COR-L47 (cell line): Measurements from ENCODE around the gene FCHSD2.
"Not testable (repeated sequence)": the region's sequence is repeated elsewhere in the genome, so short reads cannot be mapped to it uniquely, and the experiment has no call there.

Source experiments
- DNase-seq: peaks from one replicate; lab custom pipeline; 2025; lab: John Stamatoyannopoulos, UW

FCHSD2 gene

GRCh38 chr11:73123892-73124291 lies 18.2 kb downstream of the FCHSD2 start:
- not testable (repeated sequence) for DNase-seq

- no peak for DNase-seq
Measured at GRCh38 chr11:73121692-73122091, 20.4 kb downstream of the FCHSD2 start.

DNA sequence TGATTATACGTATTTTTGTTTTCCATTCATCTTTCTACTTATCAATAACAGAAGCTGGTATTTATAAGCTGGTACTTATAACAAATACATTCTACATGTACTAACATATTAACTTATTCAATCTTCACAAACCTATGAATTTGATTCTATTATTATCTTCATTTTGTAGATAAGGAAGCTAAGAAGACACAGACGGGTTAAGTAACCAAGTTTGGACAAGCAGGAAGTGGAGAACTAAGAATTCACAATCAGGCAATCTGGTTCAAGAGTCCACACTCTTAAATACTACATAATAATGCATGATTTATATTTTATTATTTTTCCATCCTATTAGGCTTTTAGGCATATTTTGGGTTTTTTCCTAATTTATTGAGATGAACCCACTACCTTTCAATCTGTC lies 25.0 kb downstream of the FCHSD2 start:
- no peak for DNase-seq

DNA sequence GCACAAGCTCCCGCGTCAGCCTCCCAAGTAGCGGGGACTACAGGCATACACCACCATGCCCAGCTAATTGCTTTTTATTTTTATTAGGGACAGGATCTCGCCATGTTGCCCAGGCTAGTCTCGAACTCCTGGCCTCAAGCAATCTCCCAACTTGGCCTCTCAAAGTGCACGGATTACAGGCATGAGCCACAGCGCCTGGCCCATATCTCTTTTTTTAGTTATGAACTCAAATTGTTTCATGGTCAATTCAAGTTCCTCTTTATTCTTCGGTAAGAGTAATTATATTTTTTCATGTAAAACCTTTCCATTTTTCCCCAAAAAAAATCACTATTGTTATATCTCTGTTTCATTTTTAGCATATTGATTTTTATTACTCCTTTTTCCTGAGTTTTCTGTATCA lies 25.5 kb downstream of the FCHSD2 start:
- no peak for DNase-seq

DNA sequence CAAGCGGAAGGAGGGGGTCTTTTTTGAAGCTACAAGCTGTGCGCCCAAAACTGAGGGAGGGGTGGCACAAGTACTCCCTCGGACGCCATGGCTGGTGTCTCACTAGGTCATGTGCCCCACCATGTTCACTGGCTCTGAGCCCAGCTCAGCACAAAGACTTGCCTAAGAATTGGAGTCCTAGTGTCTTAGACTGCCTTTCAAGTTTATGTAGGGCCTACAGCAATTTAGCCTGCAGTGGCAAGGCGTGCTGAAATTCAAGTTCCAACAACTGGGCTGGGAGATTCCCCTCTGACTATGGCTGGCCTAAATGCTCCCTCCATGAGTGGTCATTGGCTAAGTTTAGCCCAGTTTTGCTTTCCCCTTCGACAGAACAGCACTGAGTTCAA lies 27.3 kb downstream of the FCHSD2 start:
- no peak for DNase-seq

DNA sequence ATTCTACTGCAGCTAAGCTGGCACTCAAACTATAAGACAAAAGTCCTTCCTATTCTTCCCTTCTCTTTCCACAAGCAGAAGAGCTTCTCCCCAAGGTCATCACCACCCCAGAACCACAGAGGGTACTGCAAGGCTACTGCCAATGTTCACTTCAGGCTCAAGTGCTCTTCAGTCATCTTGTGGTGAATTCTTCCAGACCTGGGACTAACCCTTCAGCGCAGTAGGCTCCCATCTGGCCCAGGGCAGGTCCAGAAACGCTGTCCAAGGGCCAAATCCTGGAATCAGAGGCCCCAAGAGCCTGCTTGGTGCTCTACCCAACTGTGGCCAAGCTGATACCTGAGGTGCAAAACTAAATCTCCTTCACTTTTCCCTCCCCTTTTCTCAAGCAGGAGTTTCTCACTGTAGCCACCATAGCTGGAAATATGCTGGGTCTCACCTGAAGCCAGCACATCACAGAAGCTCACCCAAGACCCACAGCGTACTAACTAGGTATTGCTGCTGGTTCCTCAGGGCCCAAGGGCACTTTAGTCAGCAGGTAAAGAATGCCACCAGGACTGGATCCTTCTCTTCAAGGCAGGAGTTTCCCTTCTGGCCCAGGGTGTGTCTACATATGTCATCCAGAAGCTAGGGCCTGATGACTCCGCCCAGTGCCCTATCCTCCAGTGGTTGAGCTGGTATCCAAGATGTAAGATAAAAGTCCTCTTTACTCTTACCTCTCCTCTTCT lies 27.8 kb downstream of the FCHSD2 start:
- no peak for DNase-seq

- DNase-seq: no peak
Measured at GRCh38 chr11:73113426-73113825, 28.7 kb downstream of the FCHSD2 start.

DNA sequence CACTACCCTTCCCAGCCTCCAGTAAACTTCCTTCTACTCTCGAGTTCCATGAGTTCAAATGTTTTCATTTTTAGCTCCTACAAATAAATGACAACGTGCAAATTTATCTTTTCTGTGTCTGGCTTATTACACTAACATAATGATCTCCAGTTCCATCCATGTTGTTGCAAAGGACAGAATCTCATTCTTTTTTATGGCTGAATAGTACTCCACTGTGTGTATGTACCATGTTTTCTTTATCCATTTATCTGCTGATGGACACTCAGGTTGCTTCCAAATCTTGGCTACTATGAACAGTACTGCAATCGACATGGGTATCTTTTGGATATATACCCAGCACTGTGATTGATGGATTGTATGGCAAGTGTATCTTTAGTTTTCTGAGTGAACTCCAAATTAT lies 34.5 kb downstream of the FCHSD2 start:
- no peak for DNase-seq

GRCh38 chr11:73106347-73106746 lies 35.8 kb downstream of the FCHSD2 start:
- DNase-seq: no peak

DNA sequence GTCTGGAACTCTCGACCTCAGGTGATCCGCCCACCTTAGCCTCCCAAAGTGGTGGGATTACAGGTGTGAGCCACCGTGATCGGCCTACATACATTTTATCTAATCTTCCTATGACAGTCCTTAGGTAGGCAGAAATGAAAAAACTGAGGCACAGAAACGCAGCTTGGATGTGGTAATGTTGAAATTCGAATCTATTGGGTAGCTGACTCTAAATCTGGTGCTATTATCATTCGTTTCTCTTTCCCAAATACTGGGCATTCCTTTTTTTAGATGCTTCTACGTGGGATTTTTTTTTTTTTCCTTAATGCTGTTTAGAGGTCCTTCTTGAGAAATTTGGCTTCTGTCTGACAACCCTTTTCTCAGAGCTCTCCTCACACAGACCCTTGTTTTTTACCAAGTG lies 41.5 kb downstream of the FCHSD2 start:
- no peak for DNase-seq

GRCh38 chr11:73099512-73100266 lies 42.4 kb downstream of the FCHSD2 start:
- no peak for DNase-seq

DNA sequence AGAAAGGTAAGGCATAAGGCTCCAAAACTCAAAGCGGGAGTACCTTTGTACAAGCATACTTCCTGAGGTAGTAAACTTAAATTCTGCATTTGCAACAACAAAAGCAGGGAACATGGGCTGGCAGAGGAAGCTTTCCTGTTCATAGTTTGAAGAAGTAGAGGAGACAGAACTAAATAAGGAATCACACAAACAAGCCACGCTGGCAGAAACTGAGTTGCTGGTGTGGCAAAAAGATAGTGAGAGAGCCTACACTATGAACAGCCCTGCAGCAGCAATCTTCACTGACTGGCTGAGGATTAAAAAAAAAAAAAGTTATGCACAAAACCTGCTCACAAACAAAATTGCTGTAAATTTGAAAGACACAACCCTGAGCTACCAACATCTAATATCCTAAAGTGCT lies 46.5 kb downstream of the FCHSD2 start:
- DNase-seq: no peak

- no peak for DNase-seq
Measured at GRCh38 chr11:73091521-73092305, 50.4 kb downstream of the FCHSD2 start.

DNA sequence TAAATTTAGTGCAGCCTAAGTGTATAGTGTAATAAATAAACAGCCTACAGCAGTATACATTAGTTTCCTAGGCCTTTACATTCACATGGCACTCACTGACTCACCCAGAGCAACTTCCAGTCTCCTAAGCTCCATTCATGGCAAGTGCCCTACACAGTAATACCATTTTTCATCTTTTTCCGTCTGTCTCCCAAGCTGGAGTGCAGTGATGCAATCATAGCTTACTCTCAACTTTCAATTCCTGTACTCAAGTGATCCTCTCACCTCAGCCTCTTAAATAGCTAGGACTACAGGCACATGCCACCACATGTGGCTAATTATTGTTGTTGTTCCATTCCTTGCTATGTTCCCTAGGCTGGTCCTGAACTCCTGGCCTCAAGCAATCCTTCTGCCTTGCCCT lies 54.4 kb downstream of the FCHSD2 start:
- DNase-seq: no peak

DNA sequence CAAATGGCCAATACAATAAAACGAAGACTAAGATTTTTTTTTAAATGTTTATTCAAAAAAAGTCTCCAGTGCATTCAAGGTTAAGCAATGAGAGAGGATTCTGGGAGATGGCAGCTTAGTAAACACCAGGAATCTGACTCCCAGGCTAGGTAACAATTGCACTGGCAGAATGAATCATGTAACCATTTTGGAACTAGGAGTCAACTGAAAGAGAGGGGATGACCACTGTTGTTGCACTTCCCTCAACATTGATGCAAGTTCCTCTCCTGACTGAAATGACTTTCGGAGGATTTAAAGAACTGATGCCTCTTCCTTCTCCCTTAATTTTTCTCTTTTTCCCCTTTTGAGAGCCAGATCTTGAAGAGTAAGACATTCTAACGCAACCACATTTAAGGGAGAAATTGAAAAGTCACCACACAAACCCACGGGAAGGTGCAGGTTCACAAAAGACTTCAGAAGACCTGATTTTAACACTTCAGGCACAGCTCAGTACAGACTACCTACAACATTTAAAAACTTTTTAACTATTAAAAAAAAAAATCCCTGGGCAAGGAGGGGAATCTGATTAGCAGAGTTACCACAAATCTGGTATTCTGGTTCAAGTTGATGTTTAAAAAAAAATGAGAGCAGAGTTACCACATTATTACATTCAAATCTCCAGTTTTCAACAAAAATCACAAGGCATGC lies 56.8 kb downstream of the FCHSD2 start:
- DNase-seq: no peak

DNA sequence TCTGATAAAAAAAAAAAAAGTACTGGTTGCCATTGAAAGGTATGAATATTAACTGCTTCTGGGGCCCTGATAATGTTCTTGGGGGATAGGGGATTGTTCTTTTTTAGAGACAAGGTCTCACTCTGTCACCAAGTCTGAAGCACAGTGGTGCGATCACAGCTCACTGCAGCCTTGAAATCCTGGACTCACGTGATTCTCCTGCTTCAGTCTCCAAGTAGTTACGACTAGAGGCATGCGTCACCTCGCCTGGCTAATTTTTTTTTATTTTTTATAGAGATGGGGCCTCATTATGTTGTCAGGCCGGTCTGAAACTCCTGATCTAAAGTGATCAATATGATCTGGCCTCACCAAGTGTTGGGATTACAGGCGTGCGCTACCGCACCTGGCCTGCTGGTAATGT lies 63.5 kb downstream of the FCHSD2 start:
- no peak for DNase-seq

GRCh38 chr11:73077454-73077853 lies 64.7 kb downstream of the FCHSD2 start:
- no peak for DNase-seq

- no peak for DNase-seq
Measured at GRCh38 chr11:73074319-73074718, 67.8 kb downstream of the FCHSD2 start.

GRCh38 chr11:73072935-73073481 lies 69.1 kb downstream of the FCHSD2 start:
- peak; percentile 12 for DNase-seq

- DNase-seq: no peak
Measured at GRCh38 chr11:73070653-73071052, 71.5 kb downstream of the FCHSD2 start.

DNA sequence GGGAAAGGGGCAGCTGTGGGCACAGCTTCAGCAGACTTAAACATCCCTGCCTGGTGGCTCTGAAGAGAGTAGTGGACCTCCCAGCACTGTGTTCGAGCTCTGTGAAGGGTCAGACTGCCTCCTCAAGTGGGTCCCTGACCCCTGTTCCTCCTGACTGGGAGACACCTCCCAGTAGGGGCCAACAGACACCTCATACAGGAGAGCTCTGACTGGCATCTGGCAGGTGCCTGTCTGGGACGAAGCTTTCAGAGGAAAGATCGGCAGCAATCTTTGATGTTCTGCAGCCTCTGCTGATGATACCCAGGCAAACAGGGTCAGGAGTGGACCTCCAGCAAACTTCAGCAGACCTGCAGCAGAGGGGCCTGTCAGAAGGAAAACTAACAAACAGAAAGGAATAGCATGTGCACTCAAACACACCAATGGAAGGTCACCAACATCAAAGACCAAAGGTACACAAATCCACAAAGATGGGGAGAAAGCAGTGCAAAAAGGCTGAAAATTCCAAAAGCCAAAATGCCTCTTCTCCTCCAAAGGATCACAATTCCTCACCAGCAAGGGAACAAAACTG lies 80.2 kb downstream of the FCHSD2 start:
- not testable (repeated sequence) for DNase-seq

- not testable (repeated sequence) for DNase-seq
Measured at GRCh38 chr11:73061434-73061833, 80.7 kb downstream of the FCHSD2 start.
